NCI-H2196 (cell line): ENCODE data around the gene KIF3C.
"Not testable (repeated sequence)": the region's sequence is repeated elsewhere in the genome, so short reads cannot be mapped to it uniquely, and the experiment has no call there.

Source experiments
- DNase-seq: peaks from one replicate; lab custom pipeline; 2025; ENCODE audit not compliant: unreplicated experiment; lab: John Stamatoyannopoulos, UW

Gene KIF3C

DNA sequence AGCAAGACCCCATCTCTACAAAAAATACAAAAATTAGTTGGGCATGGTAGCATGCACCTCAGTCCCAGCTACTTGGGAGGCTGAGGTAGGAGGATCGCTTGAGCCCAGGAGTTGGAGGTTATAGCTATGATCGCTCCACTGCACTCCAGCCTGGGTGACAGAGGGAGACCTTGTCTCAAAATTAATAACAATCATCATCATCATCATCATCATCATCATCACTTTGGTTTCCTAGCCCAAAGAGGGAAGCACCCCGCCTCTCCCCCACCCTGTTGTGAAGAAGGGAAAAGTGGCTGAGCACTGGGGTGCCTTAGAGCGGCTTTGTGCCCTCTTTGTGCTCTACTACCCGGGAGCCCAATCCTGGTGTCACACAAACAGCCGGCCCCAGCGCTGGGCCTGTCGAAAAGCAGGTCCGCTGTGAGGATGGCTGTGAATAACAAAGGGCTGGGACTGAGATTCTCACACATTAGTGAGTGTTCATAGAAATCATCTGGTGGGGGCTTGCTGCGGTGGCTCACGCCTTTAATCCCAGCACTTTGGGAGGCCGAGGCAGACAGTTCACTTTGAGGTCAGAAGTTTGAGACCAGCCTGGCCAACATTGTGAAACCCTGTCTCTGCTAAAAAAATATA, 61.4 kb downstream of the KIF3C start:
- DNase-seq, result no peak

DNA sequence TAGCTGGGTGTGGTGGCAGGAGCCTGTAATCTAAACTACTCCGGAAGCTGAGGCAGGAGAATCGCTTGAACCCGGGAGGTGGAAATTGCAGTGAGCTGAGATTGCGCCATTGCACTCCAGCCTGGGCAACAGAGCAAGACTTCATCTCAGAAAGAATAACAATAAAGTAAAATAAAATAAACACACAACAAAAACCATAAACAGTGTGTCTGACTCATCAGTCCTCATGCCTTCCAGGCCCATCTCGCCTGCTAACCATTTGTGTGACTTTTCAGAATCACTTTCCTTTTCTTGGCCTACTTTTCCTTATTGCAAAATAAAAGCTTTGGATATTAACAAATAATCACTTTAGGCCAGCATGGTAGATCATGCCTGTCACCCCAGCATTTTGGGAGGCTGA, 62.0 kb downstream of the KIF3C start:
- DNase-seq, result no peak

DNA sequence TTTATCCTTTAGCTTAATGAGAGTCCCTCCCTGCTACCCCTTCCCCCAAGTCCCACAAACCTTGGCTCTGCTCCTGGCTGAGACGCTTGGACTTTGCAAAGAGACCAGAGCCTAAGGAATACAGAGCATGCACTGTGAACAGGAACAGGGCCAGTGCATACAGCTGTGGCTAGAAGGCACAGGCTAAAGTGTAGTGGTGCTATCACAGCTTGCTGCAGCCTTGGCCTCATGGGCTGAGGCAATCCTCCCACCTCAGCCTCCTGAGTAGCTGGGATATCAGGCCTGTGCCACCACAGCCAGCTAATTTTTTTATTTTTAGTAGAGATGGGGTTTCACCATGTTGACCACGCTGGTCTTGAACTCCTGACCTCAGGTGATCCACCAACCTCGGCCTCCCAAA, 64.5 kb downstream of the KIF3C start:
- DNase-seq, result no peak

DNA sequence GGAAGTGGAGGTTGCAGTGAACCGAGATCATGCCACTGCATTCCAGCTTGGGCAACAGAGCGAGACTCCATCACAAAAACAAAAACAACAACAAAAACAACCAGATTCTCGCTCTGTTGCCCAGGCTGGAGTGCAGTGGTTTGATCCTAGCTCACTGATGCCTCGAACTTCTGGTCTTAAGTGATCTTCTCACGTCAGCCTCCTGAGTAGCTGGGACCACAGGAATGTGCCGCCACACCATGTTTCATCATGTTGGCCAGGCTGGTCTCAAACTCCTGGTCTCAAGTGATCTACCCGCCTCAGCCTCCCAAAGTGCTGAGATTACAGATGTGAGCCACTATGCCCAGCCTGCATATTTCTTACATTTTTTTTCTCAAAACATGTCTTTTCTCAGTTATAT, 64.9 kb downstream of the KIF3C start:
- not testable (repeated sequence) for DNase-seq

DNA sequence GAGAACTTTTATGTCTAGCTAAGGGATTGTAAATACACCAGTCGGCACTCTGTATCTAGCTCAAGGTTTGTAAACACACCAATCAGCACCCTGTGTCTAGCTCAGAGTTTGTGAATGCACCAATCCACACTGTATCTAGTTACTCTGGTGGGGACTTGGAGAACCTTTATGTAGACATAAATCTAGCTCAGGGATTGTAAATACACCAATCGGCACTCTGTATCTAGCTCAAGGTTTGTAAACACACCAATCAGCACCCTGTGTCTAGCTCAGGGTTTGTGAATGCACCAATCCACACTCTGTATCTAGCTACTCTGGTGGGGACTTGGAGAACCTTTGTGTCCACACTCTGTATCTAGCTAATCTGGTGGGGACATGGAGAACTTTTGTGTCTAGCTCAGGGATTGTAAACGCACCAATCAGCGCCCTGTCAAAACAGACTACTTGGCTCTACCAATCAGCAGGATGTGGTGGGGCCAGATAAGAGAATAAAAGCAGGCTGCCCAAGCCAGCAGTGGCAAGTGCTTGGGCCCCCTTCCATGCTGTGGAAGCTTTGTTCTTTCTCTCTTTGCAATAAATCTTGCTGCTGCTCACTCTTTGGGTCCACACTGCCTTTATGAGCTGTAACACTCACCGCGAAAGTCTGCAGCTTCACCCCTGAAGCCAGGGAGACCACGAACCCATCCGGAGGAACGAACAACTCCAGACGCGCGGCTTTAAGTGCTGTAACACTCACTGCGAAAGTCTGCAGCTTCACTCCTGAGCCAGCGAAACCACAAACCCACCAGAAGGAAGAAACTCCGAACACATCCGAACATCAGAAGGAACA, 66.1 kb downstream of the KIF3C start:
- not testable (repeated sequence) for DNase-seq

DNA sequence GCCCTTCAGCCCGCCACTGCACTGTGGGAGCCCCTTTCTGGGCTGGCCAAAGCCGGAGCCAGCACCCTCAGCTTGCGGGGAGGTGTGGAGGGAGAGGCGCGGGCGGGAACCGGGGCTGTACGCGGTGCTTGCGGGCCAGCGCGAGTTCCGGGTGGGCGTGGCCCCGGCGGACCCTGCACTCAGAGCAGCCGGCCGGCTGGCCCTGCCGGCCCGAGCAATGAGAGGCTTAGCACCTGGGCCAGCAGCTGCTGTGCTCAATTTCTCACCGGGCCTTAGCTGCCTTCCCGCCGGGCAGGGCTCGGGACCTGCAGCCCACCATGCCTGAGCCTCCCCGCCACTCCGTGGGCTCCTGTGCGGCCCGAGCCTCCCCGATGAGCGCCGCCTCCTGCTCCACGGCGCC, 66.9 kb downstream of the KIF3C start:
- not testable (repeated sequence) for DNase-seq

DNA sequence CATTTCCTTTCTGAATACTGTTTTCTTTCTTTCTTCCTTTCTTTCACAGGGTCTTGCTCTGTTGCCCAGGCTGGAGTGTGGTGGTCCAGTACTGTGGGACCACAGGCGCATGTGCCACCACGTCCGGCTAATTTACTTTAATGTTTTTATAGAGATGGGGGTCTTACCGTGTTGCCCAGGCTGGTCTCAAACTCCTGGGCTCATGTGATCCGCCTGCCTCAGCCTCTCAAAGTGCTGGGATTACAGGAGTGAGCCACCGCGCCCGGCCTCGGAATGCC, 68.7 kb downstream of the KIF3C start:
- not testable (repeated sequence) for DNase-seq

DNA sequence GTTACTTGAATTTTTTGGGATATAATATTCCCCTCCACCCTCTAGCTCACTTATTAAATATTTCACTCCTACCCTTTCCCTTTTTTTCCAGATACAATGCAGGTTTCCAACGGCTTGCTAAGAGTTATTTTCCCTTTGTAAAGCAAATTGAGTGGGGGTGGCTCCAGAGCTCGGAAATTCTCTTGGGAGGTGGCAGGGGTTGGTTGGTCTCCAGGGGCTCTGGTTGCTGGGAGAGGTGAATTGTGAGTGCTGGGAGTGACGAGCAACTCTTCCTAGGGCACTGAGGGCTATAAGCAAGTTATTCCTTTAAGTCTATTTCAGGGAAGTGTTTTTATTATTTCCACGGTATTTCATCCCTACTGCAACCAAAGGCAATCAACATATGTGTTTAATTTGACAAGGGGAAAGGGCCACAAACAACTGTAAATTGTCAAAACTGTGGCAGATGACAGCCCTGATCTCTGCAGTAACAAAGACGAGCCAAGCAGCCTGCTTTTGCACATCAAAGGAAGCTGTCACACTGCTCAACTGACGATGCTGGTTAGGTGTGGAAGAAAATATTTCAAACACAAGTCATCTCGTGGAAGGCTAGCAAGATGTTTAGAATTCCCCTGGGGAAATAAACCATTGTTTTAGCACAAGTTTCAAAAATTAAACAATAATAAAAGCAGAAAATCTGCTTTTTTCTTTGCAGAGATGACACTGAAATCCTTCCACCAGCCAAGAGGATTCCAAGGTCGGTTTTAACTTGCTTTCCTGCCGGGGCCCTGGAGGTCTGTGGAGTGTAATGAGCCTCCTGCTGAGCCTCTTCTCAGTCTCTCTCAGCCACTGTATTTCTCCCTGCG, 69.2 kb downstream of the KIF3C start:
- DNase-seq, result no peak

DNA sequence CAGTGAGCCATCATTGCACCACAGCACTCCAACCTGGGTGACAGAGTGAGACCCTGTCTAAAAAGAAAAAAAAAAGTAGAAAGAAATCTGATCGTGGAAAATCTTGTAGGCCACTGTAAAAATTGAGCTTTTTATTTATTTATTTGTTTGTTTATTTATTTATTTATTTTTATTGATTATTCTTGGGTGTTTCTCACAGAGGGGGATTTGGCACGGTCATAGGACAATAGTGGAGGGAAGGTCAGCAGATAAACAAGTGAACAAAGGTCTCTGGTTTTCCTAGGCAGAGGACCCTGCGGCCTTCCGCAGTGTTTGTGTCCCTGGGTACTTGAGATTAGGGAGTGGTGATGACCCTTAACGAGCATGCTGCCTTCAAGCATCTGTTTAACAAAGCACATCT, 72.7 kb downstream of the KIF3C start:
- DNase-seq, result not testable (repeated sequence)

DNA sequence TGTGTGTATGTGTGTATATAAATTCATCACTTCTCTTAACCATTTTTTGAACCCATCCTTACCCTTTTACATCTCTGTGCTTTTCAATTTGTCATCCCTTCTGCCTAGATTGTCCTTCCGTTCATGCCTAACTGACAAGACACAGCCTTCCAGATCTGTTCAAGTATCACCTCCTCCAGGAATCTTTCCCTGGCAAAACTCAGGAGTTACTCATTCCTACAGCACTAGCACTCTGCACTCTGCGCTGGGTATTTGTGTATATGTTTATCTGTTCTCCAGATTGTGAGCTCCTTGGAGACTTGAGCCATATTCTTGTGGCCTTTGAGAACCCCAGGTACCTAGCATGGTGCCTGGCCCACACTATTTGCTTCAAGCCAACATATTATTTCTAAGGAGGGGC, 77.2 kb downstream of the KIF3C start:
- no peak for DNase-seq

DNA sequence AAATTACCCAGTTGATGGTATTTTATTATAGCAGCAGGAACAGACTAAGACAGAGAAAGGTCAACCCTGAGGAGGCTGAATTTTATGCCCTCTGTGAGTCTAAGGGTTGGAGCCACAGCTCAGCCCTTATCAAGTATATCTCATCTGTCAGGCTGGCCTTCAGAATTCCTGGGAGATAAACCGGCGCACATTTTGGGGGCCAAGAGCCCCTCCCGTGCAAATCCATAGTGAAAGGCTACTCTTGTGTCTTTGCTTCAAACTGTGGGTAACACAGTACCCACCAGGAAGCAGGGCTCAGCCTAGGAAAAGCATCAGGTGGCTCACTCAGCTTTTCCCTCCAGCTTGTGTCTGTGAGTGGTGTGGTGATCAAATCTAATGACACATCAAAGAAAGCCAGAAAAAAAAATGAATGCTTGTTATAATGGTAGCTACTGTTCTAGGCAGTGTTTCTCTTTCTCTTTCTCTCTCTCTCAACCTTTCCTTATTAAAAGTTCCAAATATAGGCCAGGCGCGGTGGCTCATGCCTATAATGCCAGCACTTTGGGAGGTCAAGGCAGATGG, 79.0 kb downstream of the KIF3C start:
- DNase-seq, result no peak

DNA sequence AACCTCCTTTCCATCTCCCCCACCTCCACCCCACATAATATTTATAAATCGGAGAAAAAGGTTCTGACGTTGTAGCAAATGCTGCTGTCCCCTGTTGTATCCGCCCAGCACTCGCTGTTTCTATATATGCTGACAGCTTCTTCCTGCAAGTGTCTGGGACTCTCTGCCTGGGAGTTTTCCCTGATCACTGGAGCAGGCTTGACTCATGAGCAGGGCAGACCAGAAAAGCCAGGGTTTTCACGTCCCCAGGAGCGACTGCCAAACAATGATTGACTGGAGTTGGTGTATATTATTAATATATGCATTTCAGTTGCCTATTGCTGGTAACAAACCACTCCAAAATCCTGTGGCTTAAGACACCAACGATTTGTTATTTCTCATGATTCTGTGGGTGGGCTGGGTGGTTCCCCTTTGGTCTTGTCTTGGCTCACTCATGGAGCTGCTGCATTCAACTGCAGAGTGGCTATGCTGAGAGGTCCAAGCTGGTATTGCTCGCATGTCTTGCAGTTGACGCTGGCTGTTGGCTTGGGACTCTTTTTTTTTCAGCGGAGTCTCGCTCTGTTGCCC, 82.8 kb downstream of the KIF3C start:
- no peak for DNase-seq

DNA sequence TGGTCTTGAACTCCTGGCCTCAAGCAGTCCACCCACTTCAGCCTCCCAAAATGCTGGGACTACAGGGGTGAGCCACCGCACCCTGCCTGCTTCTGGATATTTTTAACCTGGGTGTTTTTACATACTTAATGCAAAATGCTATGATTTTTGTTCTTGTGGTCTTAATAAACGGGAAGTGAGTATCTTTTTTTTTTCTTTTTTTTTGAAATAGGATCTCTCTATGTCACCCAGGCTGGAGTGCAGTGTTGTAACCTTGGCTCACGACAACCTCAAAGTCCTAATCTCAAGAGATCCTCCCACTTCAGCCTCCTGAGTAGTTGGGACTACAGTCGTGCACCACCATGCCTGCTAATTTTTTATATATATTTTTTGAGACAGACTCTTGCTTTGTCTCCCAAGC, 84.8 kb downstream of the KIF3C start:
- DNase-seq, result no peak

DNA sequence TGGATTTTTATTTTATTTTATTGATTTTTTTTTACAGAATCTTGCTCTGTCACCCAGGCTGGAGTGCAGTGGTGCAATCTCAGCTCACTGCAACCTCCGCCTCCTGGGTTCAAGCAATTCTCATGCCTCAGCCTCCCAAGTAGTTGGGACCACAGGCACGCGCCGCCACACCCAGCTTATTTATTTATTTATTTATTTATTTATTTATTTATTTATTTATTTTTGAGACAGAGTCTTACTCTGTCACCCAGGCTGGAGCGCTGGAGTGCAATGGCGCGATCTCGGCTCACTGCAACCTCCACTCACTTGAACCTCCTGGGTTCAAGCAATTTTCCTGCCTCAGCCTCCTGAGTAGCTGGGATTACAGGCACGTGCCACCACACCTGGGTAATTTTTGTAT, 86.0 kb downstream of the KIF3C start:
- not testable (repeated sequence) for DNase-seq

DNA sequence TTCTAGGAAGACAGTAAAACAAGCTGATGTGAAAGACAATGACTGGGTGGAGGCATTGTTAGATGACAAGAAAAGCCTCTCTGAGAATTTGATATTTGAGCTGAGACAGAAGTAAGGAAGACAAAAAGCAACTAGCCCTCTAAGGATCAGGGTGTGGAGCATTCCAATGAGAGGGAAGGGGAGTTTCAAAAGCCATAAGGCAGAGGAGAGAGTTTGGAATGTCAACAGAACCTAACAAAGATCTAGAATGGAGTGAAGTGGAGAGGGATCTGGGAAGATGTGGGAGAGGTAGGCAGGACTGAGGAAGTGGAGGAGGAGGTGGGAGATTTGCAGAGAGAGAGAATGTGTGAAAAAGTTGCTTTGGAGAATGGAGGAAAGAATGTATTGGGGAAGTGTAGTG, 86.7 kb downstream of the KIF3C start:
- no peak for DNase-seq

DNA sequence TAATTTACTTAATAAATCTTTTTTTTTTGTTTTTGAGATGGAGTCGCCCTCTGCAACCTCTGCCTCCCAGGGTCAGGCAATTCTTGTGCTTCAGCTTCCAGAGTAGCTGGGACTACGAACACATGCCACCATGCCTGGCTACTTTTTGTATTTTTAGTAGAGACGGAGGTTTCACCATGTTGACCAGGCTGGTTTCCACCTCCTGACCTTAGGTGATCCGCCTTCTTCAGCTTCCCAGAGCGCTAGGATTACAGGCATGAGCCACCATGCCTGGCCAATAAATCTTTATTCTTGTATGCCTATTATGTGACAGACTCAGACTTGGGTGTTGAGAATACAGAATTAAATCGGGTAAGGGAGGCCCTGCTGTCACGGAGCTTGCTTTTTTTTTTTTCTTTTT, 87.3 kb downstream of the KIF3C start:
- DNase-seq, result no peak

DNA sequence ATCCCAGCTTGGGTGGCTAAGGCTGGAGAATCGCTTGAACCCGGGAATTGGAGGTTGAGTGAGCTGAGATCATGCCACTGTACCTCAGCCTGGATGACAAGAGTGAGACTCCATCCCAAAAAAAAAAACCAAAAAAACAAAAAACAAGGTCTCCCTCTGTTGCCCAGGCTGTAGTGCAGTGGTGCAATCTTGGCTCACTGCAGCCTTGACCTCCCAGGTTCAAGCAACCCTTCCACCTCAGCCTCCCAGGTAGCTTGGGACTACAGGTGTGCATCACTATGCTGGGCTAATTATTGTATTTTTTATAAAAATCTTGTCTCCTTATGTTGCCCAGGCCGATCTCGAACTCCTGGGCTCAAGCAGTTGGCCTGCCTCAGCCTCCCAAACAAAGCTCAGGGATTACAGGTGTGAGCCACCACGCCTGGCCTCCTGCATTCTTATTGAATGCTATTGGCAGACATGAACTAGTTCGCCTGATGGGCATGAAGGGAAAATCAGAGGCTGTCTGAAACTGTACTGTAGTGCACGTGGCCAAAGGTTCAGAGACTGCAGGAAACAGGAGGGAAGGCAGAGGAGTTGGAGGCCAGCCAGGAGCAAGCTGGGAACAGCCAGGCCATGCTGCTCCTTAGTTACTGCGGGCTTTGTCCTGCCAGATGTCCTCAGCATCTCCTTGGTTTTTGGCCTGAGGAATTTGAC, 88.0 kb downstream of the KIF3C start:
- DNase-seq, result no peak

DNA sequence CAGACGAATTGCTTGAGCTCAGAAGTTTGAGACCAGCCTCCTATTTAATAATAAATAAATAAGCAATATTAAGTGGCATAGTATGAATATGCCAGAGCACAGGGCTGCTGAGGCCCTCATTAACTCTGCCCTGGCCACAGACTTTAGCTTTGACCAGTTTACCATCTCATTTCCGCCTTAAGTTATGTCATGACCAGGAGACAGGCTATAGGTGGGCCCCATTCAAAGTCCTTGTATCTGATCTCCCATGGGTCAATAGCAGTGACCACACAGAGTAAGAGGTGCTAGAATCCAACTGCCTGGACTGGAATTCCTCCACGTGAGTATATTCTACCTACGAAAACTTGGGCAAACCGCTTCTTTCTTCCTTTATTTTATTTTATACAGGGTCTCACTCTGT, 90.6 kb downstream of the KIF3C start:
- DNase-seq, result no peak

DNA sequence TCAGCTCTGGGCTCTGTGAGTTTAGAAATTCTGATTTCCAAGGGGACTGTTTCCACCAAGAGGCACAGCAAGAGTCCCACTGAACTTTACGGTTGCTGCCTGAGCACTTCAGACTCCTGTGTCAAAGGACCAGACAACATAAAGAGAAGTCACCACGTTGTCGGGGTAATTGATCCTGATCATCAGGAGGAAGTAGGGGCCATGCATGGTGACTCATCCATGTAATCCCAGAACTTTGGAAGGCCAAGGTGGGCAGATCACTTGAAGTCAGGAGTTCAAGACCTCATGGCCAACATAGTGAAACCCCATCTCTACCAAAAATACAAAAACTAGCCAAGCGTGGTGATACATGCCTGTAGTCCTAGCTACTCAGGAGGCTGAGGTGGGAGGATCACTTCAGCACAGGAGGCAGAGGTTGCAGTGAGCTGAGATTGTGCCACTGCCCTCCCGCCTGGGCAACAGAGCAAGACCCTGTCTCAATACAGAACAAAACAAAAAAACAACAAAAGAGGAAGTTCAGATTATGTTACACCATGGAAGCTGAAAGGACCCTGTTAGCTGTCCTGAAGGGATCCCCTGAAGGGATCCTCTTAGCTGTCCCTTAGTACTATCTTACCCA, 94.6 kb downstream of the KIF3C start:
- DNase-seq, result no peak

DNA sequence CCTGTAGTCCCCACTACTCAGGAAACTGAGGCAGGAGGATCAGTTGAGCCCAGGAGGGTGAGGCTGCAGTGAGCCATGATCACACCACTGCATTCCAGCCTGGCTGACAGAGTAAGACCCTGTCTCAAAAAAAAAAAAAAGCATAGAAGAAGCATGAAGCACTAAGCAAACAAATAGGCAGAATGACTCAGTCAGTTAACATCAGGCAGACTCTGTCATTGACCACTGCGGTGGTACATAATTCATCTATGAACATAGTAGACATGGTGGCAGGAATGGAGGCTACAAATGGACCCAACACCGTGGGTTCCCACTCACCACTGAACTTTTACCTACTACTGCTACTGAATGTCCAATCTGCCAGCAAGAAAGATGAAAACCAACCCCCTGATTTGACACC, 96.4 kb downstream of the KIF3C start:
- no peak for DNase-seq
